Natural killer cell (primary cell): ENCODE measurements around the gene RERE. TPM values are rescaled to one million over a fixed set of nuclear protein-coding genes. Genes with fewer than 3 reads are reported as not detected.

Experiments
- ATAC-seq, 3 donors: fragments of 150-1000 bp in 2 of 3; fragments of 200-7000 bp in 1 of 3; cut with Tn5 transposase; 1 replicate in 1 of 3; 2 replicates in 2 of 3; pipeline ENCODE4 v1.10.0; 2021; ENCODE audit warnings: mild to moderate bottlenecking in 2 of 3, moderate library complexity in 2 of 3
- DNase-seq, 2 donors: peaks; one replicate each; pipeline versions ENCODE4 v3.0.0 to v3.0.0-alpha.2; 2013 to 2021; ENCODE audit warnings: mixed read lengths in 1 of 2
- H3K27ac ChIP-seq: one replicate; pipeline ENCODE4 v1.5.1; 2013; ENCODE audit warnings: mild to moderate bottlenecking, low read length
- H3K27me3 ChIP-seq: one replicate; pipeline ENCODE4 v1.6.1; 2013; ENCODE audit warnings: low read length; ENCODE audit not compliant: control insufficient read depth, insufficient read depth
- H3K36me3 ChIP-seq: one replicate; pipeline ENCODE4 v1.6.1; 2013; ENCODE audit warnings: low read length; ENCODE audit not compliant: control insufficient read depth, insufficient read depth
- H3K4me1 ChIP-seq: one replicate; pipeline ENCODE4 v1.6.1; 2013; ENCODE audit warnings: low read length; ENCODE audit not compliant: control insufficient read depth, insufficient read depth
- H3K4me3 ChIP-seq: one replicate; pipeline ENCODE4 v1.5.1; 2013; ENCODE audit warnings: low read length
- H3K9me3 ChIP-seq: one replicate; pipeline ENCODE4 v1.6.1; 2013; ENCODE audit warnings: low read length; ENCODE audit not compliant: control insufficient read depth, insufficient read depth
- H3K27ac Mint-ChIP-seq, 2 donors: one replicate each; pipeline ENCODE4 v1.8.0; 2022; ENCODE audit warnings: mild to moderate bottlenecking in 2 of 2, mixed read lengths in 2 of 2, moderate library complexity in 1 of 2
- H3K27me3 Mint-ChIP-seq, 2 donors: one replicate each; pipeline ENCODE4 v1.8.0; 2022; ENCODE audit warnings: low read depth in 2 of 2, mixed read lengths in 2 of 2
- H3K36me3 Mint-ChIP-seq: one replicate; pipeline ENCODE4 v1.8.0; 2022; ENCODE audit warnings: mixed read lengths
- H3K4me1 Mint-ChIP-seq, 2 donors: one replicate each; pipeline ENCODE4 v1.8.0; 2022; ENCODE audit warnings: mixed read lengths in 2 of 2
- H3K4me3 Mint-ChIP-seq: one replicate; pipeline ENCODE4 v1.8.0; 2022; ENCODE audit warnings: mild to moderate bottlenecking, moderate library complexity, mixed read lengths
- H3K9me3 Mint-ChIP-seq, 2 donors: one replicate each; pipeline ENCODE4 v1.8.0; 2022; ENCODE audit warnings: mixed read lengths in 2 of 2
- WGBS: methylation state at CpG from one replicate; pipeline ENCODE4 v1.1.7; 2013; ENCODE audit warnings: missing lambda C conversion rate; ENCODE audit not compliant: insufficient coverage; 5-methylcytosine and 5-hydroxymethylcytosine counted together
- intact Hi-C: fragments of 100-400 bp; cut with micrococcal nuclease; formaldehyde crosslinking; loops from one replicate; pipeline ENCODE4 v1.14.2; 2022
- total RNA-seq, 4 donors: library from RNA; stranded (reverse); fragments of 120-200 nt in 1 of 4; gene quantifications; one replicate each; pipeline versions ENCODE4 v1.2.3 to v1.2.4, GENCODE V29; 2013 to 2022
- TF ChIP-seq, protein P1 (sequence below): fragments of 200-600 bp; IDR thresholded peaks from one replicate; pipeline ENCODE4 v1.8.0; 2022; ENCODE audit warnings: antibody characterized with exemption

Gene RERE
- total RNA-seq, 3 donors from 2014 or later (not counting 1 experiment from before 2014, with no cell fraction given): 67.7 to 76.0 (median 73.0) TPM

GRCh38 chr1:8796812-8797211 lies 20.6 kb downstream of the RERE start:
- Histone ChIP-seq H3K27ac (no peak overlapping the region), H3K9me3 (no peaks in the 10 kb centered on the region), H3K36me3 (no peaks in the 10 kb centered on the region), H3K4me1 (no peaks in the 10 kb centered on the region), H3K27me3 (no peaks in the 10 kb centered on the region), H3K4me3 (no peak overlapping the region)
- Mint-ChIP-seq H3K4me3 (no peak overlapping the region), H3K27ac (no peak overlapping the region), H3K4me1 (peaks cover 9 to 10% of the 10 kb centered on the region in 2 donors), H3K27me3 (no peaks in the 10 kb centered on the region), H3K36me3 (no peaks in the 10 kb centered on the region), H3K9me3 (no peaks in the 10 kb centered on the region)
- DNase-seq (no peak), ATAC-seq (no peak)
- intact Hi-C loops: no loop called here
- WGBS: 41% methylated on average over 3 of the region's 3 CpGs
- TF ChIP-seq, protein P1, sequence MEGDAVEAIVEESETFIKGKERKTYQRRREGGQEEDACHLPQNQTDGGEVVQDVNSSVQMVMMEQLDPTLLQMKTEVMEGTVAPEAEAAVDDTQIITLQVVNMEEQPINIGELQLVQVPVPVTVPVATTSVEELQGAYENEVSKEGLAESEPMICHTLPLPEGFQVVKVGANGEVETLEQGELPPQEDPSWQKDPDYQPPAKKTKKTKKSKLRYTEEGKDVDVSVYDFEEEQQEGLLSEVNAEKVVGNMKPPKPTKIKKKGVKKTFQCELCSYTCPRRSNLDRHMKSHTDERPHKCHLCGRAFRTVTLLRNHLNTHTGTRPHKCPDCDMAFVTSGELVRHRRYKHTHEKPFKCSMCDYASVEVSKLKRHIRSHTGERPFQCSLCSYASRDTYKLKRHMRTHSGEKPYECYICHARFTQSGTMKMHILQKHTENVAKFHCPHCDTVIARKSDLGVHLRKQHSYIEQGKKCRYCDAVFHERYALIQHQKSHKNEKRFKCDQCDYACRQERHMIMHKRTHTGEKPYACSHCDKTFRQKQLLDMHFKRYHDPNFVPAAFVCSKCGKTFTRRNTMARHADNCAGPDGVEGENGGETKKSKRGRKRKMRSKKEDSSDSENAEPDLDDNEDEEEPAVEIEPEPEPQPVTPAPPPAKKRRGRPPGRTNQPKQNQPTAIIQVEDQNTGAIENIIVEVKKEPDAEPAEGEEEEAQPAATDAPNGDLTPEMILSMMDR: no peak

DNA sequence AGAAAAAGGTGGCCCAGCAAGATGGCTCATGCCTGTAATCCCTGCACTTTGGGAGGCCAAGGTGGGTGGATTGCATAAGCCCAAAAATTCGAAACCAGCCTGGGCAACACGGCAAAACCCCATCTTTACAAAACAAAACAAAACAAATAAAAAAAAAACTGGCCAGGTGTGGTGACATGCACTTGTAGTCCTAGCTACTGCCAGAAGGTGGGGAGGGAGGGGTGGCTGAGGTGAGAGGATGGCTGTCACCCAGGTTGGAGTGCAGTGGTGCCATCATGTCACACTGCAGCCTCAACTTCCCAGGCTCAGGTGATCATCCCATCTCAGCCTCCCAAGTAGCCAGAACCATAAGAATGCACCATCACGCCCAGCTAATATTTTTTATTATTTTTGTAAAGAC lies 22.8 kb downstream of the RERE start:
- H3K36me3 ChIP-seq: no peaks in the 10 kb centered on the region
- TF ChIP-seq, protein P1: no peak
- no peak overlapping the region for H3K27ac ChIP-seq
- H3K27me3 ChIP-seq: no peaks in the 10 kb centered on the region
- DNase-seq: peak in 1 of 2 donors; percentile 26
- no peaks in the 10 kb centered on the region for H3K27me3 Mint-ChIP-seq
- H3K36me3 Mint-ChIP-seq: no peaks in the 10 kb centered on the region
- 100% methylated on average over 2 of the region's 3 CpGs for WGBS
- H3K4me1 Mint-ChIP-seq: peaks cover 13 to 14% of the 10 kb centered on the region in 2 donors
- H3K9me3 Mint-ChIP-seq: no peaks in the 10 kb centered on the region
- no peak overlapping the region for H3K4me3 Mint-ChIP-seq
- no peak for ATAC-seq
- H3K4me1 ChIP-seq: no peaks in the 10 kb centered on the region
- H3K27ac Mint-ChIP-seq: no peak overlapping the region
- no peaks in the 10 kb centered on the region for H3K9me3 ChIP-seq
- H3K4me3 ChIP-seq: no peak overlapping the region
- intact Hi-C loops: no loop called here

GRCh38 chr1:8791819-8792218 lies 25.6 kb downstream of the RERE start:
- intact Hi-C loops: no loop called here
- Histone ChIP-seq H3K27me3 (no peaks in the 10 kb centered on the region), H3K4me3 (no peak overlapping the region), H3K36me3 (peaks cover 2% of the 10 kb centered on the region), H3K9me3 (no peaks in the 10 kb centered on the region), H3K27ac (no peak overlapping the region), H3K4me1 (no peaks in the 10 kb centered on the region)
- DNase-seq: no peak
- Mint-ChIP-seq H3K27ac (no peak overlapping the region), H3K36me3 (no peaks in the 10 kb centered on the region), H3K4me1 (peaks cover 16 to 22% of the 10 kb centered on the region in 2 donors), H3K27me3 (no peaks in the 10 kb centered on the region), H3K9me3 (no peaks in the 10 kb centered on the region), H3K4me3 (no peak overlapping the region)
- TF ChIP-seq, protein P1: no peak
- WGBS: 96% methylated on average over 2 of the region's 3 CpGs
- no peak for ATAC-seq

- Mint-ChIP-seq H3K4me1 (peaks cover 11 to 18% of the 10 kb centered on the region in 2 donors), H3K4me3 (no peak overlapping the region), H3K9me3 (no peaks in the 10 kb centered on the region), H3K27me3 (no peaks in the 10 kb centered on the region), H3K36me3 (no peaks in the 10 kb centered on the region), H3K27ac (no peak overlapping the region)
- Histone ChIP-seq H3K9me3 (no peaks in the 10 kb centered on the region), H3K27me3 (no peaks in the 10 kb centered on the region), H3K4me3 (no peak overlapping the region), H3K27ac (no peak overlapping the region), H3K36me3 (peaks cover 2% of the 10 kb centered on the region), H3K4me1 (no peaks in the 10 kb centered on the region)
- ATAC-seq (no peak), DNase-seq (no peak)
- TF ChIP-seq, protein P1: no peak
- no CpG with 5 or more reads among the region's 1 CpG for WGBS
- intact Hi-C loops: no loop called here
Observed at GRCh38 chr1:8790987-8791386, 26.5 kb downstream of the RERE start.
